Measurements from ENCODE around the gene CCNQ. TPM values are rescaled to one million over a fixed set of nuclear protein-coding genes. Genes with fewer than 3 reads are reported as not detected.

CCNQ gene
- total and polyA plus RNA-seq, 2 of the 8 experiments (the other 6 are each of a cell fraction or from before 2014, with no cell fraction given), result 16.6 to 32.1 TPM

- TF ChIP-seq HDAC6 (IDR thresholded peaks at IDR 0.05; ENCODE audit: low read depth, low read length) (no peak), FOSL1 (IDR thresholded peaks at IDR 0.05; ENCODE audit: insufficient read depth, low read depth, low read length) (no peak), CREB1 (IDR thresholded peaks at IDR 0.05) (no peak), JUN (IDR thresholded peaks at IDR 0.05; ENCODE audit: low read depth, low read length) (no peak)
Observed at GRCh38 chrX:153576961-153577360, 22.0 kb downstream of the CCNQ start (continued).

Measured in H1 (cell line).